WTC11 (cell line): ENCODE results near the gene VNN1. TPM values are rescaled to one million over a fixed set of nuclear protein-coding genes. Genes with fewer than 3 reads are reported as not detected.

Experiments used
- ATAC-seq: fragments of 200-7000 bp; cut with Tn5 transposase; 2 replicates; pipeline ENCODE4 v1.10.0; 2021; ENCODE audit warnings: mild to moderate bottlenecking, moderate library complexity
- CTCF ChIA-PET: fragments of 300-600 bp; sonication (Branson Sonifier 250); formaldehyde crosslinking; loops from one replicate; lab custom pipeline; 2021; ENCODE audit warnings: antibody characterized with exemption; lab: Charles Lee
- POLR2A ChIA-PET: fragments of 350-600 bp; sonication (Branson Sonifier 250); formaldehyde crosslinking; loops from one replicate; lab custom pipeline; 2021; ENCODE audit warnings: antibody characterized with exemption; lab: Charles Lee
- DNase-seq: peaks from one replicate; pipeline ENCODE4 v3.0.0; 2021; ENCODE audit warnings: low spot score
- H3K27ac Mint-ChIP-seq: 2 replicates; pipeline ENCODE4 v1.8.0; 2021; ENCODE audit warnings: mixed read lengths
- H3K27me3 Mint-ChIP-seq: 2 replicates; pipeline ENCODE4 v1.8.0; 2021; ENCODE audit warnings: low read depth, mild to moderate bottlenecking, moderate library complexity, mixed read lengths
- H3K36me3 Mint-ChIP-seq: 2 replicates; pipeline ENCODE4 v1.8.0; 2021; ENCODE audit warnings: mixed read lengths
- H3K4me1 Mint-ChIP-seq: 2 replicates; pipeline ENCODE4 v1.8.0; 2022; ENCODE audit warnings: mixed read lengths
- H3K4me3 Mint-ChIP-seq: 2 replicates; pipeline ENCODE4 v1.8.0; 2021; ENCODE audit warnings: mild to moderate bottlenecking, moderate library complexity, mixed read lengths
- H3K9me3 Mint-ChIP-seq: 2 replicates; pipeline ENCODE4 v1.8.0; 2021; ENCODE audit warnings: mixed read lengths
- AFF4 ChIP-seq: sonication (generic); formaldehyde crosslinking; IDR thresholded peaks from 2 replicates; pipeline ENCODE4 v1.8.1; 2023; ENCODE audit warnings: mild to moderate bottlenecking, missing genetic modification reagents, borderline replicate concordance
- ATF1 ChIP-seq: sonication (generic); formaldehyde crosslinking; IDR thresholded peaks from 2 replicates; pipeline ENCODE4 v1.8.1; 2023; ENCODE audit warnings: mild to moderate bottlenecking, moderate library complexity, missing genetic modification reagents
- CBFB ChIP-seq: sonication (generic); formaldehyde crosslinking; IDR thresholded peaks from 2 replicates; pipeline ENCODE4 v1.8.1; 2022; ENCODE audit warnings: mild to moderate bottlenecking, low read depth, missing genetic modification reagents
- CREM ChIP-seq: sonication (generic); formaldehyde crosslinking; IDR thresholded peaks from 2 replicates; pipeline ENCODE4 v1.8.1; 2022; ENCODE audit warnings: mild to moderate bottlenecking, missing genetic modification reagents, moderate library complexity
- EMX1 ChIP-seq: fragments of 250-450 bp; sonication (Bioruptor Pico); IDR thresholded peaks from 2 replicates; pipeline ENCODE4 v1.8.0; 2021; ENCODE audit warnings: mild to moderate bottlenecking
- GTF2I ChIP-seq: fragments of 250-450 bp; sonication (Bioruptor Pico); conservative IDR thresholded peaks from 2 replicates; pipeline ENCODE4 v1.4.0; 2021; ENCODE audit warnings: mild to moderate bottlenecking
- HMGA2 ChIP-seq: fragments of 250-450 bp; sonication (Bioruptor Pico); IDR thresholded peaks from 2 replicates; pipeline ENCODE4 v1.4.0; 2021; ENCODE audit warnings: mild to moderate bottlenecking, moderate library complexity
- JAZF1 ChIP-seq: fragments of 250-450 bp; sonication (Bioruptor Pico); IDR thresholded peaks from 2 replicates; pipeline ENCODE4 v1.9.0; 2021; ENCODE audit warnings: moderate library complexity, mild to moderate bottlenecking, inconsistent platforms
- MLX ChIP-seq: sonication (generic); formaldehyde crosslinking; IDR thresholded peaks from 2 replicates; pipeline ENCODE4 v1.8.1; 2023; ENCODE audit warnings: mild to moderate bottlenecking, missing genetic modification reagents, moderate library complexity
- NFATC4 ChIP-seq: fragments of 250-450 bp; sonication (Bioruptor Pico); IDR thresholded peaks from 2 replicates; pipeline ENCODE4 v1.9.0; 2021; ENCODE audit warnings: mild to moderate bottlenecking
- NFYB ChIP-seq: sonication (generic); formaldehyde crosslinking; conservative IDR thresholded peaks from 2 replicates; pipeline ENCODE4 v1.8.0; 2022; ENCODE audit warnings: low read depth, missing genetic modification reagents
- PRDM15 ChIP-seq: sonication (generic); formaldehyde crosslinking; IDR thresholded peaks from 2 replicates; pipeline ENCODE4 v1.8.0; 2022; ENCODE audit warnings: missing genetic modification reagents
- PRRX2 ChIP-seq: fragments of 250-450 bp; sonication (Bioruptor Pico); IDR thresholded peaks from 2 replicates; pipeline ENCODE4 v1.8.0; 2021; ENCODE audit warnings: mild to moderate bottlenecking
- RELA ChIP-seq: sonication (generic); formaldehyde crosslinking; IDR thresholded peaks from 2 replicates; pipeline ENCODE4 v1.8.1; 2022; ENCODE audit warnings: missing genetic modification reagents, mild to moderate bottlenecking, borderline replicate concordance
- RORB ChIP-seq: fragments of 250-450 bp; sonication (Bioruptor Pico); IDR thresholded peaks from 2 replicates; pipeline ENCODE4 v1.9.0; 2021; ENCODE audit warnings: mild to moderate bottlenecking
- SP1 ChIP-seq: sonication (generic); formaldehyde crosslinking; conservative IDR thresholded peaks from 2 replicates; pipeline ENCODE4 v1.8.1; 2022; ENCODE audit warnings: missing genetic modification reagents
- TEAD4 ChIP-seq: sonication (generic); formaldehyde crosslinking; IDR thresholded peaks from 2 replicates; pipeline ENCODE4 v1.8.0; 2022; ENCODE audit warnings: mild to moderate bottlenecking, missing genetic modification reagents
- TP53 ChIP-seq: sonication (generic); formaldehyde crosslinking; IDR thresholded peaks from 2 replicates; pipeline ENCODE4 v1.8.1; 2023; ENCODE audit warnings: mild to moderate bottlenecking, missing genetic modification reagents
- USF1 ChIP-seq: sonication (generic); formaldehyde crosslinking; IDR thresholded peaks from 2 replicates; pipeline ENCODE4 v1.8.0; 2022; ENCODE audit warnings: mild to moderate bottlenecking, missing genetic modification reagents
- ZBTB21 ChIP-seq: sonication (generic); formaldehyde crosslinking; IDR thresholded peaks from 2 replicates; pipeline ENCODE4 v1.8.1; 2023; ENCODE audit warnings: mild to moderate bottlenecking, missing genetic modification reagents, borderline replicate concordance
- ZNF138 ChIP-seq: sonication (generic); formaldehyde crosslinking; conservative IDR thresholded peaks from 2 replicates; pipeline ENCODE4 v1.8.1; 2022; ENCODE audit warnings: mild to moderate bottlenecking, moderate library complexity, missing genetic modification reagents
- ZNF232 ChIP-seq: sonication (generic); formaldehyde crosslinking; IDR thresholded peaks from 2 replicates; pipeline ENCODE4 v1.8.0; 2022; ENCODE audit warnings: mild to moderate bottlenecking, missing genetic modification reagents
- total RNA-seq: library from RNA; stranded (reverse); gene quantifications from 3 replicates; pipeline ENCODE4 v1.2.3, GENCODE V29; 2021
- TF ChIP-seq, protein P1 (sequence below): fragments of 250-450 bp; sonication (Bioruptor Pico); IDR thresholded peaks from 2 replicates; pipeline ENCODE4 v1.9.0; 2021; ENCODE audit warnings: mild to moderate bottlenecking, borderline replicate concordance

Gene VNN1
- total RNA-seq, 1 experiment from 2014 or later, result 0.04 TPM

DNA sequence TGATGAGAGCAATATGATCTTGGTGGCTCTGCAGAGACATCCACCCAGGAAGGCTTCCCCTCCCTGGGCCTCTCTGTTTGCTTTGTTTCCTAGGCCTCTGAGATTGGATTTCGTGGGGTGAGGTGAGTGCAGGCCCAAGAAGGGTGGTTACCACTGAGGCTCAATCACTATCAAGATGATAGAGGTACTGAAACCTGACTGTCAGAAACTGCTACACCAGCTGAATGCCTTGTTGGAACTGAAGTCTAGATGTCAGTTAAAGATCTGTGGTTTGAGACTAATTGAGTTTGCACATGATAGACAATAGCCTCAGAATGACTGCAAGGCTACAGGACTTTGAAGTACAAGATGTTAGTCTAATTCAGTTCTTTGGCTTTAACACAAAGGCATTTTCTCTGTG is 15.2 kb downstream of the VNN1 start (continued):
- TF ChIP-seq AFF4 (CRISPR knock-in tag) (no peak), CBFB (no peak), PRDM15 (CRISPR knock-in tag) (no peak), MLX (CRISPR knock-in tag) (no peak), USF1 (no peak), EMX1 (CRISPR knock-in tag) (no peak), TP53 (CRISPR knock-in tag) (no peak)

GRCh38 chr6:132695773-132696172 is 18.1 kb downstream of the VNN1 start:
- DNase-seq, result no peak
- ChIA-PET CTCF (no interaction called here), POLR2A (no interaction called here)
- H3K27ac Mint-ChIP-seq, result no peak overlapping the region
- no peaks in the 10 kb centered on the region for H3K27me3 Mint-ChIP-seq
- peaks cover 9% of the 10 kb centered on the region for H3K36me3 Mint-ChIP-seq
- H3K4me3 Mint-ChIP-seq, result no peak overlapping the region
- ATAC-seq, result no peak
- H3K9me3 Mint-ChIP-seq, result peaks cover 10% of the 10 kb centered on the region
- TF ChIP-seq RELA (CRISPR knock-in tag), result no peak
- H3K4me1 Mint-ChIP-seq, result no peaks in the 10 kb centered on the region

DNA sequence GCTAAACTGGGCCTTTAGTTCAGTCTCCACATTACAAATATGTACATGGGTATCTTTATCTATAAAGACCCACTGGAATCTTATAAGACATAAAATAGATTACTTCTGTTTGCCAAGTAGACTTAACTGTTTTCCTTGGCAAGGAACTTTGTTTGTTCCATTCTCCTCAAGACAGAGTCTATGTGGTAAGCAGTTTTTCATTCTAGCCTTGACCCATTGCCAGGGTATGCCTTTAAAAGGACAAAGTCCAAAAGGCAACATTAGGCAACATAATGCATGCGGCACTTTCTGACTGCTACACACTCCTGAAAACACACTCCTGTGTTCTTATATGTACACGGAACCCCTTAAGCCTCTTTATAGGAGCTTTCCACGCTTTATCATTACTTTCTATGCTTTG is 20.4 kb downstream of the VNN1 start:
- no peak overlapping the region for H3K27ac Mint-ChIP-seq
- H3K9me3 Mint-ChIP-seq, result peaks cover 10% of the 10 kb centered on the region
- no peaks in the 10 kb centered on the region for H3K27me3 Mint-ChIP-seq
- no peak for DNase-seq
- no peak for ATAC-seq
- ChIA-PET POLR2A (no interaction called here), CTCF (no interaction called here)
- H3K4me1 Mint-ChIP-seq, result no peaks in the 10 kb centered on the region
- H3K36me3 Mint-ChIP-seq, result peaks cover 9% of the 10 kb centered on the region
- H3K4me3 Mint-ChIP-seq, result no peak overlapping the region
- TF ChIP-seq RORB (CRISPR knock-in tag) (no peak), ZNF232 (CRISPR knock-in tag) (no peak), ZNF138 (CRISPR knock-in tag) (no peak), JAZF1 (no peak), ATF1 (CRISPR knock-in tag) (no peak), TEAD4 (CRISPR knock-in tag) (no peak), ZBTB21 (no peak), NFATC4 (CRISPR knock-in tag) (no peak), NFYB (CRISPR knock-in tag) (no peak), CREM (CRISPR knock-in tag) (no peak), GTF2I (CRISPR knock-in tag) (no peak), HMGA2 (CRISPR knock-in tag) (no peak), SP1 (no peak), PRRX2 (no peak)
- TF ChIP-seq, protein P1, sequence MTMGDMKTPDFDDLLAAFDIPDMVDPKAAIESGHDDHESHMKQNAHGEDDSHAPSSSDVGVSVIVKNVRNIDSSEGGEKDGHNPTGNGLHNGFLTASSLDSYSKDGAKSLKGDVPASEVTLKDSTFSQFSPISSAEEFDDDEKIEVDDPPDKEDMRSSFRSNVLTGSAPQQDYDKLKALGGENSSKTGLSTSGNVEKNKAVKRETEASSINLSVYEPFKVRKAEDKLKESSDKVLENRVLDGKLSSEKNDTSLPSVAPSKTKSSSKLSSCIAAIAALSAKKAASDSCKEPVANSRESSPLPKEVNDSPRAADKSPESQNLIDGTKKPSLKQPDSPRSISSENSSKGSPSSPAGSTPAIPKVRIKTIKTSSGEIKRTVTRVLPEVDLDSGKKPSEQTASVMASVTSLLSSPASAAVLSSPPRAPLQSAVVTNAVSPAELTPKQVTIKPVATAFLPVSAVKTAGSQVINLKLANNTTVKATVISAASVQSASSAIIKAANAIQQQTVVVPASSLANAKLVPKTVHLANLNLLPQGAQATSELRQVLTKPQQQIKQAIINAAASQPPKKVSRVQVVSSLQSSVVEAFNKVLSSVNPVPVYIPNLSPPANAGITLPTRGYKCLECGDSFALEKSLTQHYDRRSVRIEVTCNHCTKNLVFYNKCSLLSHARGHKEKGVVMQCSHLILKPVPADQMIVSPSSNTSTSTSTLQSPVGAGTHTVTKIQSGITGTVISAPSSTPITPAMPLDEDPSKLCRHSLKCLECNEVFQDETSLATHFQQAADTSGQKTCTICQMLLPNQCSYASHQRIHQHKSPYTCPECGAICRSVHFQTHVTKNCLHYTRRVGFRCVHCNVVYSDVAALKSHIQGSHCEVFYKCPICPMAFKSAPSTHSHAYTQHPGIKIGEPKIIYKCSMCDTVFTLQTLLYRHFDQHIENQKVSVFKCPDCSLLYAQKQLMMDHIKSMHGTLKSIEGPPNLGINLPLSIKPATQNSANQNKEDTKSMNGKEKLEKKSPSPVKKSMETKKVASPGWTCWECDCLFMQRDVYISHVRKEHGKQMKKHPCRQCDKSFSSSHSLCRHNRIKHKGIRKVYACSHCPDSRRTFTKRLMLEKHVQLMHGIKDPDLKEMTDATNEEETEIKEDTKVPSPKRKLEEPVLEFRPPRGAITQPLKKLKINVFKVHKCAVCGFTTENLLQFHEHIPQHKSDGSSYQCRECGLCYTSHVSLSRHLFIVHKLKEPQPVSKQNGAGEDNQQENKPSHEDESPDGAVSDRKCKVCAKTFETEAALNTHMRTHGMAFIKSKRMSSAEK, result no peak
